ENCODE measurements around the gene STAG1. TPM values are rescaled to one million over a fixed set of nuclear protein-coding genes. Genes with fewer than 3 reads are reported as not detected.
A peak's percentile ranks its signal among the peaks of the same experiment; 100 is the strongest.

Gene STAG1
- total and polyA plus RNA-seq, 9 of the 15 experiments (the other 6 are each of a cell fraction or from before 2014, with no cell fraction given): 2.7 to 17.7 (median 8.8) TPM

GRCh38 chr3:136577791-136578190, 174.4 kb downstream of the STAG1 start (continued):
- TF ChIP-seq, protein P1, sequence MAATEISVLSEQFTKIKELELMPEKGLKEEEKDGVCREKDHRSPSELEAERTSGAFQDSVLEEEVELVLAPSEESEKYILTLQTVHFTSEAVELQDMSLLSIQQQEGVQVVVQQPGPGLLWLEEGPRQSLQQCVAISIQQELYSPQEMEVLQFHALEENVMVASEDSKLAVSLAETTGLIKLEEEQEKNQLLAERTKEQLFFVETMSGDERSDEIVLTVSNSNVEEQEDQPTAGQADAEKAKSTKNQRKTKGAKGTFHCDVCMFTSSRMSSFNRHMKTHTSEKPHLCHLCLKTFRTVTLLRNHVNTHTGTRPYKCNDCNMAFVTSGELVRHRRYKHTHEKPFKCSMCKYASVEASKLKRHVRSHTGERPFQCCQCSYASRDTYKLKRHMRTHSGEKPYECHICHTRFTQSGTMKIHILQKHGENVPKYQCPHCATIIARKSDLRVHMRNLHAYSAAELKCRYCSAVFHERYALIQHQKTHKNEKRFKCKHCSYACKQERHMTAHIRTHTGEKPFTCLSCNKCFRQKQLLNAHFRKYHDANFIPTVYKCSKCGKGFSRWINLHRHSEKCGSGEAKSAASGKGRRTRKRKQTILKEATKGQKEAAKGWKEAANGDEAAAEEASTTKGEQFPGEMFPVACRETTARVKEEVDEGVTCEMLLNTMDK (IDR thresholded peaks at IDR 0.05; ENCODE audit: borderline replicate concordance, insufficient read depth, low read depth, low read length, poor library complexity, severe bottlenecking): peak; percentile 34
- no peak for TF ChIP-seq C11orf30 (IDR thresholded peaks at IDR 0.05; ENCODE audit: low read depth)
- no peak for TF ChIP-seq ILF3 (IDR thresholded peaks at IDR 0.05; ENCODE audit: borderline replicate concordance)
- peak; percentile 54 for TF ChIP-seq NFIC (IDR thresholded peaks at IDR 0.05)
- TF ChIP-seq SMARCA4 (IDR thresholded peaks at IDR 0.05): peak; percentile 73
- no peak for TF ChIP-seq OTX1 (CRISPR knock-in tag; IDR thresholded peaks at IDR 0.05)
- TF ChIP-seq GTF3C2 (IDR thresholded peaks at IDR 0.05; ENCODE audit: borderline replicate concordance, extremely low read depth, insufficient read length): no peak
- peak; percentile 84 for TF ChIP-seq NCOR1 (IDR thresholded peaks at IDR 0.05)
- TF ChIP-seq NFATC3 (IDR thresholded peaks at IDR 0.05): no peak
- TF ChIP-seq MCM5 (IDR thresholded peaks at IDR 0.05; ENCODE audit: low read depth): no peak
- TF ChIP-seq, protein P2, sequence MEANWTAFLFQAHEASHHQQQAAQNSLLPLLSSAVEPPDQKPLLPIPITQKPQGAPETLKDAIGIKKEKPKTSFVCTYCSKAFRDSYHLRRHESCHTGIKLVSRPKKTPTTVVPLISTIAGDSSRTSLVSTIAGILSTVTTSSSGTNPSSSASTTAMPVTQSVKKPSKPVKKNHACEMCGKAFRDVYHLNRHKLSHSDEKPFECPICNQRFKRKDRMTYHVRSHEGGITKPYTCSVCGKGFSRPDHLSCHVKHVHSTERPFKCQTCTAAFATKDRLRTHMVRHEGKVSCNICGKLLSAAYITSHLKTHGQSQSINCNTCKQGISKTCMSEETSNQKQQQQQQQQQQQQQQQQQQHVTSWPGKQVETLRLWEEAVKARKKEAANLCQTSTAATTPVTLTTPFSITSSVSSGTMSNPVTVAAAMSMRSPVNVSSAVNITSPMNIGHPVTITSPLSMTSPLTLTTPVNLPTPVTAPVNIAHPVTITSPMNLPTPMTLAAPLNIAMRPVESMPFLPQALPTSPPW (CRISPR knock-in tag; IDR thresholded peaks at IDR 0.05): no peak
- TF ChIP-seq SREBF1 (IDR thresholded peaks at IDR 0.05; ENCODE audit: borderline replicate concordance, low read depth, low read length): no peak
- TF ChIP-seq ZNF232 (CRISPR knock-in tag; IDR thresholded peaks at IDR 0.05): no peak
- no peak for TF ChIP-seq ZMIZ1 (IDR thresholded peaks at IDR 0.05; ENCODE audit: low read depth in 2 of 2, low read length in 2 of 2)
- TF ChIP-seq PRMT5 (CRISPR knock-in tag; IDR thresholded peaks at IDR 0.05): no peak
- no peak for TF ChIP-seq NR0B1 (IDR thresholded peaks at IDR 0.05; ENCODE audit: partially characterized antibody)
- no peak for TF ChIP-seq ZNF133 (CRISPR knock-in tag; IDR thresholded peaks at IDR 0.05)
- TF ChIP-seq STAT5A (IDR thresholded peaks at IDR 0.05; ENCODE audit: borderline replicate concordance, low read length): peak; percentile 71; the same call in 1 of the 2 replicates

Measured in K562 (cell line).